Superior temporal gyrus (tissue), 1 donor: ENCODE results near the gene EFNA3.
A peak's percentile ranks its signal among the peaks of the same experiment; 100 is the strongest.

ENCODE experiments used
- DNase-seq: peaks from one replicate; pipeline ENCODE4 v3.0.0-alpha.2; 2016; ENCODE audit errors: extremely low spot score

Gene EFNA3, protein sequence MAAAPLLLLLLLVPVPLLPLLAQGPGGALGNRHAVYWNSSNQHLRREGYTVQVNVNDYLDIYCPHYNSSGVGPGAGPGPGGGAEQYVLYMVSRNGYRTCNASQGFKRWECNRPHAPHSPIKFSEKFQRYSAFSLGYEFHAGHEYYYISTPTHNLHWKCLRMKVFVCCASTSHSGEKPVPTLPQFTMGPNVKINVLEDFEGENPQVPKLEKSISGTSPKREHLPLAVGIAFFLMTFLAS

GRCh38 chr1:155078469-155079209, at the start of gene EFNA3:
Gene EFNA3, plus strand, starts transcription at chr1:155078837. Its CDS starts 105 bp downstream, at chr1:155078942.
- DNase-seq = peak; percentile 64

GRCh38 chr1:155029513-155030242, 49.0 kb upstream of the EFNA3 start:
- DNase-seq = no peak

GRCh38 chr1:155030243-155030795, 48.3 kb upstream of the EFNA3 start:
- no peak for DNase-seq

GRCh38 chr1:155030899-155031298, 47.7 kb upstream of the EFNA3 start:
- DNase-seq = no peak

DNA sequence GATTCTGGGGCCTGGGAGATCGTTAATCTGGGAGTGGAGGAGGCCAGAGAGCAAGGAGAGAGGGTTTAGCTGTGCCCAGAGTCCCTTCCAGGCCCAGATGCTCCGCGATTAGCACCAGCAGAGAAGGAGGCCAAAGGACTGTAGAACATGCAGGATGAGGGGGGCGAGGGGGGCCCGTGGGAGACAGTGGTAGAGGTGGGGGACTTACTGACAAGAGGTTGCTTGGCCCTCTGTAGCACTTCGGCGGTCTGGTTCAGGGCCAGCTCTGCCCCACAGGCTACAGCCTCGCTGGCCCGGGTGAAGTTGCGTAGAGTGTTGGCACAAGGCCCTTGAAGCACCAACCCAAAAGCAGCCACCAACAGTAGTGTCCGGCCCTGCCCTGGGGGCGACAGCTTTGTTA, 45.8 kb upstream of the EFNA3 start:
- DNase-seq = no peak

DNA sequence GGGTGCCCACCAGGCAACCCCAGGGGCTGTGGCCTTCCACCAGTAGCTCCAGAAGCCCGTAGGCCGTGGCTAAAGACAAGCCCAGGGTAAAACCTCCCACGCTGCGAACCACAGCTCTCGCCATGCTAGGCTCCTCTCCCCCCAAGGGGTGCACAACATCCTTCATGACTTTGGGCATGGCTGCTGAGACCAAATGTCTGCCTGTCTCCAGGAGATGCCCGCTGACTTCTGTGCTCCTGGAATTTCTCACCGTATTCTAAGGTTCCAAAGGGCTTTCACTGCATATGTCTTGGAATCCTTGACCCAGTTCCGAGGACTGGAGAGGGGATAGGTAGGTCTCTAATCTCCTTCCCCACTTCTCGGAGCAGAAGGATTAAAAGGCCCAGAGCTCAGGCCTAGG, 45.1 kb upstream of the EFNA3 start, which contains the start of the genes DCST1 and DCST2:
DCST1 (plus strand) TSS at position 301 of the 400 bp plus-strand sequence. CDS start 213 bp downstream, outside the sequence.
DCST2 (minus strand) TSS at position 258 of the 400 bp plus-strand sequence; CDS start at position 178, 80 bp downstream.
- DNase-seq = no peak

GRCh38 chr1:155034318-155035208, 44.1 kb upstream of the EFNA3 start:
- no peak for DNase-seq

DNA sequence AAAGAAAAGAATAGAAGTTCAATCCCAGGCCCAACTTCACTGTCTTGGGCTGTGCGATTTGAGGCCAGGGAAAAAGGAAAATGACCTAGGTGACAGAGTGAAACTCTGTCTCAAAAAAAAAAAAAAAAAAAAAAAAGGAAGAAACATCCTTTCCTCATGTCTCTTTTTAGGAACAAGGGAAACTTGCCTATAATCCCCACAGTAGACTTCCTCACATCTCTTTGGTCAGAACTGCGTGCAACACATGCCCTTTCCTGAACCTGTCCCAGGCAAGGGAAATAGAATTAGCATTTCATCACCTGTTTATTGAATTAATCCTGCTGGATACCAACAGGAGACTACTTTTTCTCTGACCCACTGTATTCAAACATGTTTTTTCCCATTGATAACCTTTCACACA, 42.7 kb upstream of the EFNA3 start:
- no peak for DNase-seq

DNA sequence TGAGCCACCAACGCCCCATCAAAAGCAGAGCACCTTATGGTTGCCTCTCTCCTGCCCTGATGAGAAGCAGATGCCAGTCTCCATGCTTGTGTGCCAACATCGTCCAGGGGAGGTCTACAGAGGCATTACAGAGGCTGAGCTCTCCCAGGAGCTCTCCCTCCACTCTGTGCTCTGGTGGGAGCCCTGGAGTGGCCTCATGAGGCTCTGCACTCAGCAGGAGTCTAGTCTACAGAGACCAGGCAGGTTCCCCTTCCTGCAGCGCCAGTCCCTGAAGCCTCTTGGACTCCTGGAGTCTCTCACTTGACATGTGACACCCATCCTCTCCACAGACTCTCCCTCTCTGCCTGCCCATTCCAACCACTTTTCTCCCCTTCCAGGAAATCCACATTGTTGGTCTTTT, 41.6 kb upstream of the EFNA3 start:
- no peak for DNase-seq

GRCh38 chr1:155037851-155038441, 40.7 kb upstream of the EFNA3 start:
- no peak for DNase-seq

DNA sequence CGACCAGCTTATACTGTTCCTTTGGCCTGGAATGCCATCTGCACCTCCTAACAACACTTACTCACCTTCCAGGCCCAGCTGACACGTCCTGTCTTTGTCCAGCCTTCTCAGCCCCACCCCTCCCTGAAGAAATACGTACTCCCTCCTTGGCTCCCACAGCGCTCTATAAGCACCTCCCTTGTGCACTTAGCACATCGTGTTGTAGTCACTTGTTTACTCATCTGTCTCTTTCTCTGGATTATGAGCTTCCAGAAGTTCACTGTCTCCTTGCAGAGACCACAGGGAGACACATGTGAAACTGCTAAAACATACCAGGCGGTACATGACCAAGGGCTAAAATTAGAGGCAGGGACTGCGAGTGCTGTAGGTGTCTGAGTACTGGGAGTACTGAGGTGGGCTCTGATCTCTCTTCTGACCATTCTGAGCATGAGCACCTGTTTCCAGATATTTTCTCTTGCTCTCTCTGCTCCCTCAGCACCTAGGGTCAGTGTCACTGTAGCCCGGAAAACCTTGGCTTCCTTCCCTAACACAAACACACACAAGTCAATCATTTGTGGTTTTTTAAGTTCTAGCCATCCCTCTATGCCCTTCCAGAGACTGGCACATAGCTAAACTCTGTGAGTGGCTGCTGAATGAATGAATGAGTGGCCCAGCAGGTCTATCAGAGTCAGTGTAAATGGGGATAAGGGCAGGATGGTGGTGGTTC, 39.9 kb upstream of the EFNA3 start:
- DNase-seq = no peak

DNA sequence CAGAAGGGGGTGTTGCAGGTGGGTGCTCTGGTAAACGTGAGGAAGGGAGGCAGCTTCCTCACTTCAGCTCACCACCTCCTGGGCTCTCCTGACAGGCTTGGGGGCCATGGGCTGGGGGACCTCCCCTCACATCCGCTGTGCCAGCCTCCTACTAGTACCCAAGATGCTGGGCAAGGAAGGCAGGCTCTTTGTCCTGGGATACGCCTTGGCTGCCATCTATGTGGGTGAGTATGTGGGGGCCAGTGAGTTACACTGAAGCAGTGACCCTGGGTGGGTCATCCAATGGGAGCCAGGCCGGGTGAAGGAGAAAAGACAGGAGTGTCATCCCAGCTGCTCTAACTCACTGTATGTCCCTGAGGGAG, 39.3 kb upstream of the EFNA3 start:
- no peak for DNase-seq

GRCh38 chr1:155040358-155041093, 38.1 kb upstream of the EFNA3 start:
- DNase-seq = no peak

GRCh38 chr1:155042789-155043188, 35.8 kb upstream of the EFNA3 start:
- no peak for DNase-seq

- DNase-seq = no peak
Observed at GRCh38 chr1:155043301-155043702, 35.3 kb upstream of the EFNA3 start.

DNA sequence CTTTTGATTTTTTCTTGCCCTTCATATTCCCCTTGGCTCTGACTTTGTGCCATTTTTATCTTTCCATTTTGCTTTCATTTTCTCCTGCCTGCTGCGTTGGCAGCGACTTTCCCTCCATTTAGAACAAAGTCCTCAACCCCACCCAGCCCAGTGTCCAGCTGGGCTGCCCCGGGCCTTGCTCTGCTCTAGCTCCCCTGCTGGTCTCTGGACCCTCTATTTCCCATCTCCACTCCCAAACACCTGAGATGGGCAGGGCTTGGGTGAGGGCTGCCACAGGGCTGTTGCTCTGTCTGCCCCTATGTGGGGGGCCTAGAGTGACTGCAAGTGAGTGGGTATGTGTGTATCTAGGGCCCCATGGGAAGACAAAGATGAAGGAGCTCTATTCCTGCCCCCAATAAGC, 34.8 kb upstream of the EFNA3 start:
- DNase-seq = no peak

DNA sequence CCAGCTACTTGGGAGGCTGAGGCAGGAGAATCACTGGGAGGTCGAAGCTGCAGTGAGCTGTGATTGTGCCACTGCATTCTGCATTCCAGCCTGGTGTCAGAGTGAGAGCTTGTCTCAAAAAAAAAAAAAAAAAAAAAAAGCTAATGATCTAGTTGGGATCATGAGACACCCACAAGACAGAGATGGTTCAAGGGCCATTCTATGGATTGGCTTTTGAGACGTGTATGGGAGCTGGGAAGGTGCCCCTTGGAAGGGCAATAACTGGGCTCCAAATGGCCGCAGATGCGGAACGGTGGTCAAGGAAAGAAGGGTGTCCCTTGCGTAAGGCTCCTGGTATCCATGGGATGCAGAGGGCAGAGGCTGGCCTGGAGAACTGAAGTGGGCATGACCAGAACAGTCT, 34.3 kb upstream of the EFNA3 start:
- no peak for DNase-seq

GRCh38 chr1:155044812-155045657, 33.6 kb upstream of the EFNA3 start:
- DNase-seq = peak; percentile 88
